GM21529 (cell line): Measurements from ENCODE around the gene ATP2B3.

Experiments used
- ATAC-seq: cut with Tn5 transposase; IDR thresholded peaks from one replicate; pipeline ENCODE4 v1.9.1; 2021; ENCODE audit not compliant: unreplicated experiment

The ATP2B3 gene

GRCh38 chrX:153631907-153632594 is 114.6 kb downstream of the ATP2B3 start:
- ATAC-seq, result no peak
